ENCODE measurements around the gene CSTPP1. TPM values are rescaled to one million over a fixed set of nuclear protein-coding genes. Genes with fewer than 3 reads are reported as not detected.

CSTPP1 gene
- total RNA-seq, 2 donors from 2014 or later: 23.4 to 27.6 TPM

- Histone ChIP-seq H3K4me1 (ENCODE audit: control insufficient read depth in 1 of 2, low read depth in 2 of 2) (peaks cover 0 to 25% of the 10 kb centered on the region in 2 donors), H3K27ac (no peak overlapping the region), H3K36me3 (no peaks in the 10 kb centered on the region), H3K4me3 (no peak overlapping the region), H3K27me3 (replicated peaks; ENCODE audit: insufficient read depth) (no peaks in the 10 kb centered on the region), H3K9me3 (no peaks in the 10 kb centered on the region)
- ATAC-seq (ENCODE audit: insufficient number of reproducible peaks, low FRiP score, low read depth) (no peak), DNase-seq (ENCODE audit: low spot score) (no peak)
- TF ChIP-seq CTCF (IDR thresholded peaks at IDR 0.05): no peak
Observed at GRCh38 chr11:47007579-47007978, 71.0 kb downstream of the CSTPP1 start.

DNA sequence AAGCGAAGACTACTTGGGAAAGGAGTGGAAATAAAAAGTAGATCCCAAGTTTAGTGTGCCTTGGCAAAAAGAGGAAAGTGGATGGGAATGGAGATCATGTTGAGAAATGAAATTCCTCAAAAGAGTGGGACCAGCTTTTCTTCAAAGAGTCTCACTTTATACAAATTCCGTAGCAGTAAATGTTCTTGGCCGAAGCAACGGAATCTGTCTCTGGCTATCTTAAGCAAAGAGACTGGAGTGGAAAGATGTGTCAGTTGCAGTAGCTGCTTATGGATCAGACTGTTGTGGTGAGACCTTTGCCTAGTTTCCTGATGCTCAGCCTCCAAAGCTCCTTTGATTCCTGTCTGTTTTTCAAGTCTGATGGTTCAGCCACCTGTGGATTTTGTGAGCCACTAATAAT lies 73.6 kb downstream of the CSTPP1 start:
- no peak for DNase-seq (ENCODE audit: low spot score)
- Histone ChIP-seq H3K27ac (no peak overlapping the region), H3K4me3 (no peak overlapping the region), H3K4me1 (ENCODE audit: control insufficient read depth in 1 of 2, low read depth in 2 of 2) (peaks cover 0 to 5% of the 10 kb centered on the region in 2 donors), H3K27me3 (replicated peaks; ENCODE audit: insufficient read depth) (no peaks in the 10 kb centered on the region), H3K36me3 (no peaks in the 10 kb centered on the region), H3K9me3 (no peaks in the 10 kb centered on the region)
- no peak for TF ChIP-seq CTCF (IDR thresholded peaks at IDR 0.05)
- no peak for ATAC-seq (ENCODE audit: insufficient number of reproducible peaks, low FRiP score, low read depth)

DNA sequence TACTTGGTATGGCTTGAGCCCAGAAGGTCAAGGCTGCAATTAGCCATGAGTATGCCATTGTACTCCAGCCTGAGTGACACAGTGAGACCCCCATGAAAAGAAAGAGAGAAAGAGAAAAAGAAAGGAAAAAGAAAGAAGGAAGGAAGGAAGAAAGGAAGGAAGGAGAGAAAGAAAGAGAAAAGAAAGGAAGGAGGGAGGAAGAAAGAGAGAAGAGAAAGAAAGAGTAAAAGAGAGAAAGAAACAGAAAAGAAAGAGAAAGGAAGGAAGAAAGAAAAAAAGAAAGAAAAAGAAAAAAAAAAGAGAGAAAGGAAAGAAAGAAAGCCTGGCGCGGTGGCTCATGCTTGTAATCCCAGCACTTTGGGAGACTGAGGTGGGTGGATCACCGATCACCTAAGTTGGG lies 77.5 kb downstream of the CSTPP1 start:
- H3K4me3 ChIP-seq: no peak overlapping the region
- DNase-seq (ENCODE audit: low spot score): no peak
- no peak for TF ChIP-seq CTCF (IDR thresholded peaks at IDR 0.05)

GRCh38 chr11:47018637-47019036 lies 82.1 kb downstream of the CSTPP1 start:
- ATAC-seq (ENCODE audit: insufficient number of reproducible peaks, low FRiP score, low read depth): no peak

More for the DNA sequence above, 77.5 kb downstream of the CSTPP1 start:
- Histone ChIP-seq H3K4me1 (ENCODE audit: control insufficient read depth in 1 of 2, low read depth in 2 of 2) (no peaks in the 10 kb centered on the region), H3K9me3 (no peaks in the 10 kb centered on the region), H3K27ac (no peak overlapping the region), H3K36me3 (no peaks in the 10 kb centered on the region), H3K27me3 (replicated peaks; ENCODE audit: insufficient read depth) (no peaks in the 10 kb centered on the region)
- ATAC-seq (ENCODE audit: insufficient number of reproducible peaks, low FRiP score, low read depth): no peak

DNA sequence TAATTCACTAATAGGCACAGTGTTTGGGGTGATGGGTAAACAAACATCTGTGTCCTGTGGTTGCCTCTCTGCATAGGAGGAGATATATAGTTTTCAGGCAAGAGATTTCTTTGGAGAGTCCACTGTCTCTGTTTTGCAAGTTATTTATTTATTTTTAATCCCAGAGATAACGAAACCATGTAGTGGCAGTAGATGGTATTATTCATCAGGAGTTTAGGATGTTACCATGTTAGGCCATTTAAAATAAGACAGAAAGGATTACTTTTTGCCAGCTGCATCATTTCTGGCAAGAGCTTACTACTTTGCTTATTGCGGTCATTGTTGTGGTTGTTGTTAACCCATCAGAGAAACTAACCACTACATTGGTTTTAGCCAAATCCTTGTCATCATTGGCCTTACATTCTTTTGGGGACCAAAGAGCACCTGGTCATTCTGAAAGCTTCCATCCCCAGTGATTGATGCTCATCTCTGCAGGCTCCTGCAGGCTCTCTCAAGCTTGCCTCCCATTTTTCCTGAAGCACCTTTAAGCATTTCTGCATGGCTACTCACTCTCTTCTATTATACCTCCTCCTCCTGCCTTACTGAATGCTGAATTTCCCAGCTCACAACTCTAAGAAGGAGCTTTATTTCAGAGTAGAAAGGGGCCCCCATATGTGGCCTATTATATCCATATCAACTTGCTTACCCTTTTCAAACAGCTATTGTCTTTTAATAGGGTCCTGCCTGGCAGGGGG lies 84.4 kb downstream of the CSTPP1 start:
- Histone ChIP-seq H3K9me3 (no peaks in the 10 kb centered on the region), H3K36me3 (no peaks in the 10 kb centered on the region), H3K4me3 (no peak overlapping the region), H3K27me3 (replicated peaks; ENCODE audit: insufficient read depth) (no peaks in the 10 kb centered on the region), H3K4me1 (ENCODE audit: control insufficient read depth in 1 of 2, low read depth in 2 of 2) (no peaks in the 10 kb centered on the region), H3K27ac (no peak overlapping the region)
- no peak for DNase-seq (ENCODE audit: low spot score)
- no peak for TF ChIP-seq CTCF (IDR thresholded peaks at IDR 0.05)
- ATAC-seq (ENCODE audit: insufficient number of reproducible peaks, low FRiP score, low read depth): no peak

More at GRCh38 chr11:47018637-47019036, 82.1 kb downstream of the CSTPP1 start:
- no peak for TF ChIP-seq CTCF (IDR thresholded peaks at IDR 0.05)
- no peak overlapping the region for H3K4me3 ChIP-seq
- no peaks in the 10 kb centered on the region for H3K27me3 ChIP-seq (replicated peaks; ENCODE audit: insufficient read depth)
- no peaks in the 10 kb centered on the region for H3K9me3 ChIP-seq
- H3K4me1 ChIP-seq (ENCODE audit: control insufficient read depth in 1 of 2, low read depth in 2 of 2): no peaks in the 10 kb centered on the region
- H3K27ac ChIP-seq: no peak overlapping the region
- H3K36me3 ChIP-seq: no peaks in the 10 kb centered on the region
- DNase-seq (ENCODE audit: low spot score): no peak
